ENCODE results near the gene LRRC15. TPM values are rescaled to one million over a fixed set of nuclear protein-coding genes. Genes with fewer than 3 reads are reported as not detected.

LRRC15 gene
- total and polyA plus RNA-seq, 5 donors, result 0.03 to 0.07 (median 0.06) TPM; not detected in 1

GRCh38 chr3:194344012-194344411, 25.5 kb downstream of the LRRC15 start:
- 32% methylated on average over 9 of the region's 9 CpGs for WGBS
- Histone ChIP-seq H3K9me3 (ENCODE audit: control insufficient read depth, low read length) (no peaks in the 10 kb centered on the region), H3K4me3 (ENCODE audit: low read length) (no peak overlapping the region), H3K27me3 (ENCODE audit: control insufficient read depth, insufficient read depth) (no peaks in the 10 kb centered on the region), H3K4me1 (ENCODE audit: control insufficient read depth, insufficient read depth, low read length) (no peaks in the 10 kb centered on the region), H3K27ac (ENCODE audit: low read length) (no peak overlapping the region)
- DNase-seq (peak; percentile 74 to 93 (median 87)), ATAC-seq (peak; percentile 58 to 71)
- intact Hi-C loops (cut with DNase I), result loop anchor here in 1 of 4 donors (5.0 kb wide), 1 partner anchor 58 kb away; no protein-coding TSS in a partner anchor

GRCh38 chr3:194343561-194343893, 26.0 kb downstream of the LRRC15 start:
- WGBS, result 87% methylated on average over 2 of the region's 2 CpGs
- Histone ChIP-seq H3K4me3 (ENCODE audit: low read length) (no peak overlapping the region), H3K4me1 (ENCODE audit: control insufficient read depth, insufficient read depth, low read length) (no peaks in the 10 kb centered on the region), H3K9me3 (ENCODE audit: control insufficient read depth, low read length) (no peaks in the 10 kb centered on the region), H3K27me3 (ENCODE audit: control insufficient read depth, insufficient read depth) (no peaks in the 10 kb centered on the region), H3K27ac (ENCODE audit: low read length) (no peak overlapping the region)
- ATAC-seq (no peak), DNase-seq (no peak)
- intact Hi-C loops (cut with DNase I), result loop anchor here in 1 of 4 donors (5.0 kb wide), 1 partner anchor 59 kb away; no protein-coding TSS in a partner anchor

GRCh38 chr3:194342861-194343560, 26.5 kb downstream of the LRRC15 start:
- intact Hi-C loops (cut with DNase I), result loop anchor here in 1 of 4 donors (5.0 kb wide), 1 partner anchor 59 kb away; no protein-coding TSS in a partner anchor
- ATAC-seq (no peak), DNase-seq (no peak)
- no peak overlapping the region for H3K4me3 ChIP-seq (ENCODE audit: low read length)
- no peaks in the 10 kb centered on the region for H3K4me1 ChIP-seq (ENCODE audit: control insufficient read depth, insufficient read depth, low read length)
- H3K9me3 ChIP-seq (ENCODE audit: control insufficient read depth, low read length), result no peaks in the 10 kb centered on the region
- H3K27ac ChIP-seq (ENCODE audit: low read length), result no peak overlapping the region
- WGBS, result 86% methylated on average over 9 of the region's 9 CpGs
- no peaks in the 10 kb centered on the region for H3K27me3 ChIP-seq (ENCODE audit: control insufficient read depth, insufficient read depth)

DNA sequence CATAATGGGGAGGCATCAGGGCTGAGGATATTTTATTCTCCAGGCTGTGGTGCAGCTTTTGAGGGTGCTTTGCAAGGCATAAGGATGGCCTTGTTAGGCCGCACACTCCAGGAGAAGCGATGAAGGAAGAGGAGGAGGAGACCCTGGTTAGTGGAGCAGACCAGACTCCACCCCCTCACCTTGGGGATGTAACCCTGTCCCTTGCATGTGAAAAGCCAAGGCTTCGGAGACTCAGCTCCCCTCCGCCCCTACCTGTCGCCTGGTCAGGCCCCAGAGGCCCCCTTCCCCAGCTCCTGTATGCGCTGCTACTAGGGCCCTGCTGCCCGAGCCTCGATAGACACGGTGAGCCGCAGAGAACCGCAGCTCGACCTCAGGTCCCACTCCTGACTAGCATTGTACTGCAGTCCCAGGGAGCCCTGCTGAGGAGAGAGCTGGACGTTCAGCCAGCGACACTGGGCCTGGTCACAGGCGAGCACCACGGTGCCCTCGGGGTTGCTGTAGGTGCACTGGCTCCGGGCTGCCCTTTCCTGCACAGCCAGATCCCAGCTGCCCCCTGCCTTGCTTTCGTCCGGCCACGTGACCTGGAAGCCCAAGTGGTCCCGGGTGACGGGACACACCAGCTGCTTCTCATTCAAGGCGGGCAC, 28.7 kb downstream of the LRRC15 start:
- no peak overlapping the region for H3K27ac ChIP-seq (ENCODE audit: low read length)
- H3K9me3 ChIP-seq (ENCODE audit: control insufficient read depth, low read length), result no peaks in the 10 kb centered on the region
- H3K4me3 ChIP-seq (ENCODE audit: low read length), result no peak overlapping the region
- intact Hi-C loops (cut with DNase I), result loop anchor here in 1 of 4 donors (5.0 kb wide), 1 partner anchor 61 kb away; no protein-coding TSS in a partner anchor
- 91% methylated on average over 24 of the region's 24 CpGs for WGBS
- DNase-seq (no peak), ATAC-seq (no peak)
- no peaks in the 10 kb centered on the region for H3K4me1 ChIP-seq (ENCODE audit: control insufficient read depth, insufficient read depth, low read length)
- no peaks in the 10 kb centered on the region for H3K27me3 ChIP-seq (ENCODE audit: control insufficient read depth, insufficient read depth)

- intact Hi-C loops (cut with DNase I), result loop anchor here in 3 of 4 donors (5.0 to 10.0 kb wide), 3 partner anchors 62 to 255 kb away; no protein-coding TSS in a partner anchor
- no peak for ATAC-seq
- no peaks in the 10 kb centered on the region for H3K4me1 ChIP-seq (ENCODE audit: control insufficient read depth, insufficient read depth, low read length)
- H3K27me3 ChIP-seq (ENCODE audit: control insufficient read depth, insufficient read depth), result no peaks in the 10 kb centered on the region
- 65% methylated on average over 5 of the region's 5 CpGs for WGBS
- no peak for DNase-seq
- H3K9me3 ChIP-seq (ENCODE audit: control insufficient read depth, low read length), result no peaks in the 10 kb centered on the region
- H3K4me3 ChIP-seq (ENCODE audit: low read length), result no peak overlapping the region
- H3K27ac ChIP-seq (ENCODE audit: low read length), result no peak overlapping the region
Observed at GRCh38 chr3:194339840-194340239, 29.7 kb downstream of the LRRC15 start.

- ATAC-seq, result no peak
- WGBS, result 86% methylated on average over 9 of the region's 9 CpGs
- intact Hi-C loops (cut with DNase I), result loop anchor here in 2 of 4 donors (10.0 kb wide), 2 partner anchors 65 to 255 kb away; no protein-coding TSS in a partner anchor
Observed at GRCh38 chr3:194339356-194339755, 30.2 kb downstream of the LRRC15 start.

DNA sequence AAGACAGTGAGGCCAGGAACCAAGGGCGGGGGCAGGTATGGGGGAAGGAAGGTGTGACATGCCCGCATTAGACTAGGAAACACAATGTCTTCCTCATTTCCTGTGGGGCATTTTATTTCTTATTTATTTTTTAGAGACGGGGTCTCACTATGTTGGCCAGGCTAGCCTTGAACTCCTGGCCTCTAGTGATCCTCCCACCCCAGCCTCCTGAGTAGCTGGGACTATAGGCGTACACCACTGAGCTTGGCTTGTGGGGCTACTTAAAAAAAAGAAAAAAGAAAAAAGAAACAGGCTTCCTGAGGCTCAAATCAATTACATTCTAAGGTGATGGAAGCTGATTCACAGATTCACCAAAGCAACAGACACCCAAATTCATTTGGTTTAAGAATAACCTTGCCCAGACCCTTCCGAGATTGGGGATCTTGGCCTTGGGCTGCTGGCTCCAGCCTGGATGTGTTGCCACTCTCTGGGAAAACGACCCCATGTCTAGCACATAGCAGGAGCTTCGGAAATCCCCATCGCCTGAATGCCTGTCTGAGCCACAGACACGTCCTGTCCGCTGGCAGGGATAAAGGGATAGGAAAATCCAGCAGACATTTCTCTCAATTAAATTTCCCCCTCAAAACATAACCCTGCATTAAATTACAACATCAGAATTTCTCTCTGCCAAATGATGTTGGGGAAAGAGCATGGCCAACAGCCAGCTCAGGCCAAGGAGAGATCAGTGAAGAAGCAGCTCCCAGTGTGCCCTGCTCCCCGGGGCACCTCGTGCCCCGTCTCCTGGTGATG, 31.4 kb downstream of the LRRC15 start:
- Histone ChIP-seq H3K9me3 (ENCODE audit: control insufficient read depth, low read length) (no peaks in the 10 kb centered on the region), H3K4me3 (ENCODE audit: low read length) (no peak overlapping the region), H3K4me1 (ENCODE audit: control insufficient read depth, insufficient read depth, low read length) (no peaks in the 10 kb centered on the region), H3K27ac (ENCODE audit: low read length) (no peak overlapping the region), H3K27me3 (ENCODE audit: control insufficient read depth, insufficient read depth) (no peaks in the 10 kb centered on the region)
- DNase-seq (no peak), ATAC-seq (no peak)
- WGBS, result 79% methylated on average over 13 of the region's 13 CpGs
- intact Hi-C loops (cut with DNase I), result loop anchor here in 2 of 4 donors (10.0 kb wide), 2 partner anchors 67 to 257 kb away; no protein-coding TSS in a partner anchor

More at GRCh38 chr3:194339356-194339755, 30.2 kb downstream of the LRRC15 start:
- DNase-seq, result no peak
- Histone ChIP-seq H3K27me3 (ENCODE audit: control insufficient read depth, insufficient read depth) (no peaks in the 10 kb centered on the region), H3K4me1 (ENCODE audit: control insufficient read depth, insufficient read depth, low read length) (no peaks in the 10 kb centered on the region), H3K4me3 (ENCODE audit: low read length) (no peak overlapping the region), H3K9me3 (ENCODE audit: control insufficient read depth, low read length) (no peaks in the 10 kb centered on the region), H3K27ac (ENCODE audit: low read length) (no peak overlapping the region)

- Histone ChIP-seq H3K4me1 (ENCODE audit: control insufficient read depth, insufficient read depth, low read length) (no peaks in the 10 kb centered on the region), H3K27me3 (ENCODE audit: control insufficient read depth, insufficient read depth) (no peaks in the 10 kb centered on the region), H3K9me3 (ENCODE audit: control insufficient read depth, low read length) (no peaks in the 10 kb centered on the region), H3K27ac (ENCODE audit: low read length) (no peak overlapping the region), H3K4me3 (ENCODE audit: low read length) (no peak overlapping the region)
- intact Hi-C loops (cut with DNase I), result loop anchor here in 2 of 4 donors (10.0 kb wide), 2 partner anchors 68 to 258 kb away; no protein-coding TSS in a partner anchor
- DNase-seq, result no peak
- ATAC-seq, result no peak
- WGBS, result 79% methylated on average over 17 of the region's 17 CpGs
Observed at GRCh38 chr3:194336601-194337355, 32.8 kb downstream of the LRRC15 start.

- no peak for ATAC-seq
- Histone ChIP-seq H3K4me3 (ENCODE audit: low read length) (no peak overlapping the region), H3K27me3 (ENCODE audit: control insufficient read depth, insufficient read depth) (no peaks in the 10 kb centered on the region), H3K9me3 (ENCODE audit: control insufficient read depth, low read length) (no peaks in the 10 kb centered on the region), H3K4me1 (ENCODE audit: control insufficient read depth, insufficient read depth, low read length) (peaks cover 2% of the 10 kb centered on the region), H3K27ac (ENCODE audit: low read length) (no peak overlapping the region)
- intact Hi-C loops (cut with DNase I), result loop anchor here in 3 of 4 donors (2.0 to 10.0 kb wide), 4 partner anchors 71 to 261 kb away; no protein-coding TSS in a partner anchor
- WGBS, result 32% methylated on average over 15 of the region's 15 CpGs
- no peak for DNase-seq
Observed at GRCh38 chr3:194333981-194334320, 35.6 kb downstream of the LRRC15 start.

All from right cardiac atrium (tissue), 5 donors.